Adipocyte (in vitro differentiated cells): Measurements from ENCODE around the gene CNTNAP5.

Experiments used
- DNase-seq: peaks from one replicate; pipeline ENCODE4 v3.0.0-alpha.2; 2015; ENCODE audit warnings: low read depth
- H3K27me3 ChIP-seq: replicated peaks from 2 replicates; pipeline ENCODE4 v1.7.0; 2013; ENCODE audit warnings: mild to moderate bottlenecking, low read length, moderate library complexity; ENCODE audit not compliant: control insufficient read depth, insufficient read depth
- H3K36me3 ChIP-seq: 2 replicates; pipeline ENCODE4 v1.7.0; 2013; ENCODE audit warnings: low read length, mild to moderate bottlenecking, moderate library complexity; ENCODE audit not compliant: control insufficient read depth, insufficient read depth, severe bottlenecking
- H3K4me1 ChIP-seq: 2 replicates; pipeline ENCODE4 v1.7.0; 2013; ENCODE audit warnings: mild to moderate bottlenecking, low read length, moderate library complexity; ENCODE audit not compliant: control insufficient read depth, insufficient read depth
- H3K4me3 ChIP-seq: 2 replicates; pipeline ENCODE4 v1.7.0; 2013; ENCODE audit warnings: mild to moderate bottlenecking, low read length, moderate library complexity
- H3K9ac ChIP-seq: 2 replicates; pipeline ENCODE4 v1.7.0; 2013; ENCODE audit warnings: mild to moderate bottlenecking, low read length, moderate library complexity
- H3K9me3 ChIP-seq: 2 replicates; pipeline ENCODE4 v1.7.0; 2013; ENCODE audit warnings: mild to moderate bottlenecking, low read length, moderate library complexity; ENCODE audit not compliant: control insufficient read depth

Gene CNTNAP5

GRCh38 chr2:124961132-124961531 is 936.0 kb downstream of the CNTNAP5 start:
- no peak for DNase-seq
- no peaks in the 10 kb centered on the region for H3K9me3 ChIP-seq
- no peaks in the 10 kb centered on the region for H3K4me1 ChIP-seq
- no peak overlapping the region for H3K9ac ChIP-seq
- H3K4me3 ChIP-seq, result no peak overlapping the region
- no peaks in the 10 kb centered on the region for H3K36me3 ChIP-seq
- no peaks in the 10 kb centered on the region for H3K27me3 ChIP-seq
